Measurements from ENCODE around the gene TMEM130.

The TMEM130 gene

GRCh38 chr7:98840722-98841121 is 29.1 kb downstream of the TMEM130 start:
- no peak for DNase-seq

DNA sequence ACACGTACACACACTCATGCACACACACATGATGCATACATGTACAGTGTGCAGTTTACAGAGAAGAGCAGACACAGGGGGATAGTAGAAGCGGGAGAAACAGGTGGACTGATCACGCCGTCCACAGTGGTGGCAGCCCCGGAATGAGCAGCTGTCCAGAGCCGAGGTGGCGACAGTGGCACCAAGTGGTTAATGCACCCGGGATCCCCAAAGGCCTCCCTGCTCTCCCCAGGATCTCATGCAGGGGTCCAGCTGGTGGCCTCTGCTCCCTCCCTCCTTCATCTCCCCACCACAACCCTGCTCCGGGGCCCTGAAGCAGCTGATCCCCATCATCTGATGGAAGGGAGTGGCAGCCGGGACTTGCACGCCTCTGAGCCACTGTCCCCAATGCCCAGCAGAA is 29.7 kb downstream of the TMEM130 start:
- DNase-seq = no peak

GRCh38 chr7:98837630-98837972 is 32.2 kb downstream of the TMEM130 start:
- no peak for DNase-seq

DNA sequence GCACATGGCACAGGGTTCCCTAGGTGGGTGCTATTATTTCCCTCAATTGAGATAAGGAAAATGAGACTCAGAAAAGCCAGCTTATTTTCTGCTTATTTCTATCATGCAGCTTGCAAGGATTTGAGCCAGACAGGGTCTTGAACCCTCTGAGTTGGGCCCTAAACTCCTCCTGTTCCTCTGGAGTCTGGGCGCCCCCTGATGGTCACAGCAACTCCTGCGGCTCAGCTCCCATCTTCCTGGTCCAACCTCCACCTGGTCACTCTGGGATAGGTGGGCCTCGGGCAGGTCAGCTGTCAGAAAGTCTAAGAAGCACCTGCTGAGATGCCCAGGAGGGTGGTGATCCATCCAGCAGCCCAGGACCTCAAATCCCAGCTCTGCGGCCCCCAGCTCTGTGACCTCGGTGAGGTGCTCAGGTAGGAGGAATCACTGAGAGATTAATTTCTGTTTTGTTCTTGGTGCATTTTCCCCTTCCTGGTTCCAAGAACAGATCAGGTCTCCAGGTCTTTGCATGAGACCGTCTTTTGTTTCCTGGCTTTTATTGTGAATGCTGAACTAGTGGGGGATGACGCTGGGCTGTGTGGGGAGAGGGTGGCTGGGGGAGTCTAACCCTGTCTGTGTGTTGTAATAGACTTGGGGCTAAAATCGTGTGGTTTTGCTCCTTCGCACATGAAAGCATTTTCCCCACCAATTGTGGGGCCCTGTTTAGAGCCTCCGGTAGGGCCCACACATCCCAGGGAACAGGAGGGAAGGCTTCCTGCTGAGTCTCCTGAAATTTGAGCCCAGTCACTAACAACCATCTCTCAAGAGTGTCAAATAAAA is 32.8 kb downstream of the TMEM130 start:
- DNase-seq = peak; percentile 67

- no peak for DNase-seq
Observed at GRCh38 chr7:98834949-98835348, 34.9 kb downstream of the TMEM130 start.

GRCh38 chr7:98833022-98833421 is 36.8 kb downstream of the TMEM130 start:
- DNase-seq = no peak

GRCh38 chr7:98831641-98832221 is 38.1 kb downstream of the TMEM130 start:
- DNase-seq = peak; percentile 54

- no peak for DNase-seq
Observed at GRCh38 chr7:98830972-98831548, 38.8 kb downstream of the TMEM130 start.

- no peak for DNase-seq
Observed at GRCh38 chr7:98828368-98828767, 41.4 kb downstream of the TMEM130 start.

- no peak for DNase-seq
Observed at GRCh38 chr7:98827258-98827657, 42.6 kb downstream of the TMEM130 start.

- DNase-seq = peak; percentile 74
Observed at GRCh38 chr7:98826811-98827231, 43.0 kb downstream of the TMEM130 start.

DNA sequence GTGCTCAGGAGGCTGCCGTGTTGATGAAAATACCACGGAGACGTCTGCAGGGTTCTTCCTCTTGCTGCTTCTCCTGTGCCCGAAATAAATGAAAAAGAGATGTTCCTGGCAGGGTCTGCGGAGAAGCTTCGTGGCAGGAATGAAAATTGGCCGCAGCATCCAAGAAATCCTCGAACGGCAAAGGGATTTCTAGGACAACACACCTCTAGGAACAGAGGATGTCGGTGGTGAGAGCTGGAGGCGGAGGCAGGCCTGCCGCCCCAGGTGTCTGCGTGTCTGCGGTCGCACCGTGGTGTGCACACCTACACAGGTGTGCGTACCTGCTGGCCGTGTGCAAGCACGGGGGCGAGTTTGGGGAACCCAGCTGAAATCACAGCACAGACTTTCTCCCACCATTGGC is 43.4 kb downstream of the TMEM130 start:
- no peak for DNase-seq

DNA sequence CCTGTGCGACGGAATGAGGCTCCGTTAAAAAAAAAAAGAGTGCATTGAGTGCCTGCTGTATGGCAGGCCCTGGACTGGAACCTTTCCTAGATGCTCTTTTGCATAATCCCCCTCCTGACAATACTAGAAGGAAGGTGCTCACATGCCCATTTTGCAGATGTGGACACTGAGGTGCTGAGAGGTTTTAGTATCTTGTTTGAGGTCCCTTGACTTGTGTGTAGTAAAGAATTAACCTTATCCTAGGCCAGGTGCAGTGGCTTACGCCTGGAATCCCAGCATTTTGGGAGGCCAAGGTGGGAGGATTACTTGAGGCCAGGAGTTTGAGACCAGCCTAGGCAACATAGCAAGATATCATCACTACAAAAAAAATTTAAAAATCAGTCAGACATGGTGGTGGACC is 46.6 kb downstream of the TMEM130 start:
- no peak for DNase-seq

DNA sequence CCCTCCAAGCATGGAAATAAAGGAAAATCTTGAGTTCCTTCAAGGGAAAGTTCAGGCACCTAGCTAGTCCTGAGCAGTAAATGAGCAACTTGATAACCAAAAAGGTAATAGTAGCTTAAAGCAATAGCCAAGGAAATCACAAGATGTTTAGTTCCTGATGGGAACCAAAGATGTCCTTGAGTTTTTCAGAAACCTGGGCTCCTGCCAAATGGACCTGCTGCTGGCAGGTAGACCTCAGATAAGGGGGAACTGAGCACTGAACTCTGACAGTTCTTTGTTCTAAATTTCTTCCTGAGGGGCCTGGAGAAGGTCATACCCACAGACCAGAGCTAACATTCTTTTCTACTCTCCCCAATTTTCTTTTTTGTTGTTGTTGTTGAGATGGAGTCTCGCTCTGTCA is 48.5 kb downstream of the TMEM130 start:
- DNase-seq = no peak

DNA sequence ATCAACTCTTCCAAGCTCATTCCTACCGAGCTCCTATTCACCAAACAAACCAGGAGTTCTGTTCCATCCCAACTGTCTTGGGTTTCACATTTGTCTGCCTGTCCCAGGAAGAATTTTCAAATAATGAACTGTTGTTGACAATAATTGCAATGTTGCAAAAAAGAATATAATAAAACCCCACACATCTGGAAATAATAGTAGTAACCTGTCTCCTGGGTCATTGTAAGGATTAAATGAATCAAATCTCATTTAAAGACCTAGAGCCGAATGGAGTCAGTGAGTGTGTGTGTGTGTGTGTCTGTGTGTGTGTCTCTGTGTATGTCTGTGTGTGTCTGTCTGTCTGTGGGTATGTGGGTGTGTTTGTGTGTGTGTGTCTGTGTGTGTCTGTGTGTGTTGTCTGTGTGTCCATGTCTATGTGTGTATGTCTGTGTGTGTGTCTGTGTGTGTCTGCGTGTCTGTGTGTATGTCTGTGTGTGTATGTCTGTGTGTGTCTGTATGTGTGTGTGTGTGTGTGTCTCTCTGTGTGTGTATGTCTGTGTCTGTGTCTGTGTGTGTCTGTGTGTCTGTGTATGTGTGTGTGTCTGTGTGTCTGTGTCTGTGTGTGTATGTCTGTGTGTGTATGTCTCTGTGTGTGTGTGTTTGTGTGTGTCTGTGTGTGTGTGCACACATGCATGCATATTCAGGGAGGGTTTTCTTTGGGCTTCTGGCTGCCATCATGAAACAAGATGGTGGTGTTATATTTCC is 52.7 kb downstream of the TMEM130 start:
- DNase-seq = no peak

GRCh38 chr7:98816241-98816640 is 53.6 kb downstream of the TMEM130 start:
- DNase-seq = no peak

GRCh38 chr7:98815313-98815712 is 54.5 kb downstream of the TMEM130 start:
- no peak for DNase-seq

DNA sequence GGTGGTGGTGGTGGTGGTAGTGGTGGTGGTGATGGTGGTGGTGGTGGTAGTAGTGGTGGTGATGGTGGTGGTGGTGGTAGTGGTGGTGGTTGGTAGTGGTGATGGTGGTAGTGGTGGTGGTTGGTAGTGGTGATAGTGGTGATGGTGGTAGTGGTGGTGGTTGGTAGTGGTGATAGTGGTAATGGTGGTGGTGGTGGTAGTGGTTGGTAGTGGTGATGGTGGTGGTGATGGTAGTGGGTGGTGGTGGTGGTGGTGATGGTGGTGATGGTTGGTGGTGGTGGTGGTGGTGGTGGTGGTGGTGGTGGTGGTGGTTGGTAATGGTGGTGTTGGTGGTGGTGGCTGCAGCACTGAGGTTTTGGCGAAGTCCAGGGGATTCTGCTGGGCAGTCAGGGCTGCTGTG is 58.5 kb downstream of the TMEM130 start:
- DNase-seq = no peak

GRCh38 chr7:98810153-98810802 is 59.5 kb downstream of the TMEM130 start:
- DNase-seq = no peak

GRCh38 chr7:98808751-98809460 is 60.9 kb downstream of the TMEM130 start:
- DNase-seq = no peak

DNA sequence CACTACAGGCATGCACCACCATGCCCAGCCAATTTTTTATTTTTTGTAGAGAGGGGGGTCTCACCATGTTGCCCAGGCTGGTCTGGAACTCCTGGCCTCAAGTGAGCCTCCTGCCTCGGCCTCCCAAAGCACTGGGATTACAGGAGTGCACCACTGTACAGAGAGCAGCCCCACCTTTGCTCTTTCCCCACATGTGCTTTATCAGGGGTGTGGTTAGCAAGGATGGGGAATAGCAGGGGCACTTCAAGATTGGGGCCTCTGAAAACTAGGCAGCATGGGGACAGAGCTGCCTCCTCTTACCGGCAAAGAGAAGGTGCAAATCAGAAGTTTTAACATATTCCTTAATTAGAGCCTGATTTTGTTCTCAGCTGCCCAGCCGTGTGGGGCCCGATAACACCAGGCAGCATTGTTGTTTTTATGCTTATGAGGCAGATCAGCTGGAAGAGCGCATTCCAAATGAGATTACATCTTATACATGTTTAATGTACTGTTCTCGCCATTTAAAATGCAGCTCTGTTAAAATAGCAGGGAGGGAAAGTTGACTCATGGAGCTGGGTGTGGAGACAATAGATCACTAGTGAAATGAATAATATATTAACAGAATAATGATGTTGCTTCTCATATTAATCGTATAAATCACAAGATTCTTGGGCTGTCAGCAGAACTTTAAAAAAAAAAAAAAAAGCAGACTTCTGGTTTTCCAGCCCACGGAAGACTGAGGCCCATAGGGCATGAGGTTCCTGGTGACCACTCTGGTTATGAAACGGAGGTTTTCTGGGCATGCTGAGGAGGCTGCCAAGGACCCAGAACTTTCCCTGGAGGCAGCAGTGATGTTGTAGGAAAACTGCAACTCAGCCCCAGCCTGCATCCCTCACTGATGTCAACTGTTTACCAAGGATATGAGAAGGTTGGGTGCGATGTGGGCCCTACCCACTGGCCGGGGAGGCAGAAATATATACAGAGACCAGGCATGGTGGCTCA is 62.5 kb downstream of the TMEM130 start:
- DNase-seq = no peak
